UCSD-AML1 (cell line): ENCODE measurements around the gene CLTC.
"Not testable (repeated sequence)": the region's sequence is repeated elsewhere in the genome, so short reads cannot be mapped to it uniquely, and the experiment has no call there.

Source experiments
- DNase-seq: peaks from one replicate; lab custom pipeline; 2025; ENCODE audit not compliant: unreplicated experiment; lab: John Stamatoyannopoulos, UW

Gene CLTC

DNA sequence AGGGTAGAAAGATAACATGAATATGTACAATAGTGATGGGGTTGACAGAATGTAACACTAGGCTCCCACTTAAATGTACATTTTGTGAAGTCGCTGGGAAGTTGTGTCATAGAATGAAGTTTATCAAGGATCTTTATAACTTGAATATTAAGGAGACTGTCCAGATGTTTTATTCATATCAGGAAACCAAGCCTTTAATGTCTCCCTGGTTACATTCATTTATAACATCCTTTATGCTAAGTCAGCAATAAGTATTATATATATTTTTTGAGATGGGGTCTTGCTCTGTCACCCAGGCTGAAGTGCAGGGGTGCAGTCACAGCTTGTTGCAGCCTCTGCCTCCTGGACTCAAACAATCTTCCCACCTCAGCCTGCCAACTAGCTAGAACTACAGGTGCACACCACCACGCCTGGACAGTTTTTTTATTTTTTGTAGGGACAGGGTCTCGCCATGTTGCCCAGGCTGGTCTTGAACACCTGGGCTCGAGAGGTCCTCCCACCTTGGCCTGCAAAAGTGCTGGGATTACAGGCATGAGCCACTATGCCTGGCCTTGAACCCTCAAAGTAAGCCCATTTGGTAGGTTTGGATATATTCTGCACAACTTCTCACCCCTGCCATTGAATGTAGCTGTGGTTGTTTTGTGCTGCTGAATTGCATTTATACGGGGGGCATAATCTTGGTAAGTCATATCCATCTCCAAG, 14.1 kb downstream of the CLTC start:
- DNase-seq, result no peak

DNA sequence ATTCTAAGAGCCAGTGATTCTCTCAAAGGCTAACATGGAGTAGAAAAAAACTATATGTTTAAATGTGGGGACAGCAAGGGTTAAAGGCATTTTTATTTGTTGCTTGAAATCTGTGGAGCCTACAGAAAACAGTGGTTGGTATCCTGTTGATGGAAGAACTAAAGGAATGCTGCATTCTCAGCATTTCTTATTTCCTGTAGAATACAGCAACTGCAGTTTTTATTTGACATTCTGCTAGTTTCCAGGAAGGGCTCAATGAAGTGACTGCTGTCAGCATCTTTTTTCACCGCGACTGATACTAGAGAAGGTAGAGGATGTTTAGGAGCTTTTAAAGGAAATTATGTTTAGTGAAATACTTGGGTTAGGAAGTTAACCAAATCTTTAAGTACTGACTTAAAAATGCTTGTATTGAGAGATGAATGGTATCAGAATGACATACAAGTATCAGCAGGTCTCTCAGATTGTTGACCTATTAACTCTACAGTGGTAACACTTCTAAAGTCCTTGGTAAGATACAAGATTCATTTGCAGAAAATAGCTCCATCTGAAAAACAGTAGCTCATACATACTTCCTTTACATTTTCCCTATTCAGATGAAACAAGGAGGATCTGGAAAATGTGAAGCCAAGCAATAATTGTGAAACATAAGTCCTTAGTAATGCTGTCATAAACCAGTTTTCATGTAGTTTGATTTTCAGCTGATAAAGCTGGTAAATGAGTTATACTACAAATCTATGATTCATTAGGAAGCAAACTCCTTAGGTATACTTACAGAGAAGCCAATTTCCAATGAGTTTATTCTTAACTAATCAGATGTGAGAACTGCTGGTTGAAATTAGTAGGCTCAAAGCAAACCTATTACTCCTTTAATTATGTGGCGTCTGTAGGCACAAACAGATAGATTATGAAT, 15.2 kb downstream of the CLTC start:
- DNase-seq, result no peak

DNA sequence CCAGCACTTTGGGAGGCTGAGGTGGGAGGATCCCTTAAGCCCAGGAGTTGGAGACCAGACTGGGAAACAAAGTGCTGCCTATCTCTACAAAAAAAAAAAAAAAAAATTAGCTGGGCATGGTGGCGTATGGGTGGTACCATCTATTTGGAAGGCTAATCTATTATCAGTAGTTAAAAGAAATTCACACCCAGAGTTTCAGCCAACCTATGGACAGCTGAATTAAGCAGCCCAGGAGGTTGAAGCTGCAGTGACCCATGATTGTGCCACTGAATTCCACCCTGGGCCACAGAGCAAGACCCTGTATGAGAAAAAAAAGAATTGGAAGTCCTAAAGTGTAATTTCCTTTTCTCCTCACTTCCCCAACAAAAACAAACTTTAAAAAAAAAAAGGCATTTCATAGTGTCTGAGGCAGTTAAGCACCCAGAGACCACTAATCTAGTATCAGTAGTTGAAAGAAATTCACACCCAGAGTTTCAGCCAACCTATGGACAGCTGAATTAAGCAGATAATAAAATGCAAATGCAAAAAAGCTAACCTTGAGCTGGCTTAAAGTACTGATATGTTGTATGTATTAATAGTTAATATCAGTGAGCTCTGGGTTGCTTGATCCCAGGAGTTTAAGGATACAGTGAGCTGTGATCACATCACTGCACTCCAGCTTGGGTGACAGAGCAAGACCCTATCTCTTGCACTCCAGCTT, 18.1 kb downstream of the CLTC start:
- no peak for DNase-seq

DNA sequence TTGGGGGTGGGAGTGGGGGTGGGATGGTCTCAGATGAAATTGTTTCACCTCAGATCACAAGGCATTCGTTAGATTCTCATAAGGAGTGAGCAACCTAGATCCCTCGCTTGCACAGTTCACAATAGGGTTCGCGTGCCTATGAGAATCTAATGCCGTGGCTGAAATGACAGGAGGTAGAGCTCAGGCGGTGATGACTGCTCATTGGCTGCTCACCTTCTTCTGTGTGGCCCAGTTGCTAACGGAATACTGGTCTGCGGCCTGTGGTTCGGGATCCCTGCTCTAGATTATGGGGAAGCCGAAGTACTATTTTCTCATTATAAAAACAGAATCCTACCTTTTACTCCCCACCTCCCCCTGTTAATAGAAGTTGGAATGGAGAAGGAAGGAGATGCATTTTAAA, 18.9 kb downstream of the CLTC start:
- DNase-seq, result no peak

GRCh38 chr17:59641799-59642484, 22.2 kb downstream of the CLTC start:
- no peak for DNase-seq

DNA sequence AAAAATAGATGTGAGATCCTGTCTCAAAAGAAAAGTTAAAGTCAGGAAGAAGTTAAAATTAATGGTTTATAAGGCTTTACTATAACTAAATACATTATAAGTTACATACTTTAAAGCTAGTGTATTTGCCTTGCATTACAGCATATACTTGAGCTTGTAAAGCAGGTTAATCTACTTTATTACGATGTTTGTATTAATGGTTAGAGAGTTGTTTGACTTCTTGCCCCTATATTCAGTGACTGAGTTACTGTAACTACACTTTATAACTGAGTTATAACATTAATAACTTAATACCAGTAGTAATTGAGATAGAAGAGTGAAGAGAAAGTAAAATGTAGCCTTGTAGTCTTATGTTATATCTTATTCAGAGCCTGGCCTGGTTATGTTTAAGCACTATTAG, 22.9 kb downstream of the CLTC start:
- no peak for DNase-seq

DNA sequence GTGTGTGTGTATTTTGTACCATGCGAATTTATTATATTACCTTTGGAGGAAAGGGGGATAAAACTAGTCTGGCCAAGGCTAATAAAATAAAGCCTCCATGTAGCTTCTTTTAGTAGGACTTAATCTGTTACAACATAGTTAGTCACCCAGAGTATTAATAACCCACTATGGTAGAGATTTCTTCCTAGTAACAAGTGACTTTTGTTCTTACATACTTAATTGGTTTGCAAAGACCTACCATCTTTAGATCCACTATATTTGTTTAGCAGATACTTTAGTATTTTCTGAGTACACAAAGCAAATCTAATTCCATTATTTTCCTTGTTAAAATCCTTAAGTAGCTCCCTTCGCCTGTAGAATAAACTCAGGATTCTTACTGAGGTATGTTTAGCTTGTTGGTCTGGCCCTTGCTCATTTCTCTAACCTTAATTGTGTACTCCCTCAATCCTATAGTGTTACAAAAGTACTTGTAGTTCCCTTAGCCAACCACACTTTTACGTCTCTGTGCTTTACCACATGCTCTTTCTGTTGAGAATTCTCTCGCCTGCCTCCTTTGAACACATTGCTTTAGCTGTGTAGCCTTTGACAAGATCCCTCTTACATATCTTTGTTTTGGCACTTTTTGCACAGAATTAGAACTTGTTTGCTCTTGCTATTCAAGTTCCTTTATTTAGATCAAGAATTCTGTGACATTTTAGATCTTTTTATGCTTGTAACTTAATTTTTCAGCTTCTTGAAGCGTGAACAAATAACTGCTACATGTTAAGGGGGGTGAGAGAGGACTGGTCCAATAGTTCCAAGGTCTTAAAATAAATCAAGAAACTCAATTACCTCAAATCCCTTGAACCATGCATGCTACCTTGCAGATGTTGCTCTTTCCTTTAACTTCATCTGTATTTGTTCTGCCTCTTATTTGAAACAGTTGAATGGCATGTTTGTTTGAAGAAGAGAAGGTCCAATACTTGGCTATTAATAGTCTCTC, 23.8 kb downstream of the CLTC start:
- DNase-seq, result no peak

DNA sequence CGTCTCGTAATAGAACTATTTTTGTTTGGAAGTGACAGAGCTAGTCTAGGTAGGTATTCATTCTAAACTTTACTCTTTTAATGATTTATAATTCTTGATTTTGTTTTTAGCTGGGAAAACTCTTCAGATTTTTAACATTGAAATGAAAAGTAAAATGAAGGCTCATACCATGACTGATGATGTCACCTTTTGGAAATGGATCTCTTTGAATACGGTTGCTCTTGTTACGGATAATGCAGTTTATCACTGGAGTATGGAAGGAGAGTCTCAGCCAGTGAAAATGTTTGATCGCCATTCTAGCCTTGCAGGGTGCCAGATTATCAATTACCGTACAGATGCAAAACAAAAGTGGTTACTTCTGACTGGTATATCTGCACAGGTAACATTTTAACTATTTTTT, 27.6 kb downstream of the CLTC start:
- DNase-seq, result no peak

GRCh38 chr17:59649886-59650285, 30.2 kb downstream of the CLTC start:
- no peak for DNase-seq

DNA sequence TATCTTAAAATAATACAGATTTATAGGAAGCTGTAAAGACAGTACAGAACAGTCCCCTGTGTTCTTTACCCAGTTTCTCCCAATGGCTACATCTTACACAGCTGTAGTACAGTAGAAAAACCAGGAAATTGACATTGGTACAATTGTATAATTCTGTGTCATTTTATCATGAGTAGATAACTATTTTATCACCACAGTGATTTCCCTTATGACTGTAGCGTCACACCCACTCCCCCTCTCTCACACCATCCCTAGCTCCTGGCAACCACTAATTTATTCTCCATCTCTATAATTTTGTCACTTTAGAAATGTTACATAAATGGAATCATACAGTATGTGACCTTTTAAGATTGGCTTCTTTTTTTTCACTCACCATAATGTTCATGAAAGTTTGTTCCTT, 30.9 kb downstream of the CLTC start:
- no peak for DNase-seq

GRCh38 chr17:59651346-59651745, 31.7 kb downstream of the CLTC start:
- no peak for DNase-seq

DNA sequence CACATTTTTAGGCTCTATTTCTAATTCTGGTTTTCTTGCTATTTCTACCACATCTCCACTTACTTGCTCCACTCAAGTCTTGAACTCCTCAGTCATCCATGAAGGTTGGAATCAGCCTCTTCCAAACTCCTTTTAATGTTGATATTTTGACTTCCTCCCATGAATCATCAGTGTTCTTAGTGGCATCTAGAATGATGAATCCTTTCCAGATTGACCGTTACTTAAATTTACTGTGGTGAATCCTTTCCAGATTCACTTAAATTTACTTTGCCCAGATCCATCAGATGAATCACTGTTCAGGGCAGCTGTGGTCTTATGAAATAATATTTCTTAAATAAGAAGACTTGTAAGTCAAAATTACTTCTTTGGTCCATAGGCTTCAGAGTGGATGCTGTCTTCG, 32.4 kb downstream of the CLTC start:
- DNase-seq, result no peak

- not testable (repeated sequence) for DNase-seq
Measured at GRCh38 chr17:59656624-59657023, 36.9 kb downstream of the CLTC start.

- DNase-seq, result no peak
Measured at GRCh38 chr17:59666235-59666634, 46.5 kb downstream of the CLTC start.

DNA sequence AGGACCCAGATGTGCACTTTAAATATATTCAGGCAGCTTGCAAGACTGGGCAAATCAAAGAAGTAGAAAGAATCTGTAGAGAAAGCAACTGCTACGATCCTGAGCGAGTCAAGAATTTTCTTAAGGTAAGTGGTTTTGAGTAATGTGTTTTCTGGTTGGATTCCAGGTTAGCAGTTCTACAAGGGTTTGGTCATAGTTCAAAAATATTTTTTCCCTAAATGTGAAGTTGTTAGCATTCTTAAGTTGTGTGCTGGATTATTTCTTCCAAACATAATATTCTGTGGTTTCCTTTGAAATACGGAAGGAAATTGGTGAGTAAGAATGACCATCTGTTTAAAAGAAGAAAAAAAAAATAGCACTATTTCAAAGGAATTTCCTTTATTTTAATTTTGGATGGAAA, 49.1 kb downstream of the CLTC start:
- DNase-seq, result no peak

DNA sequence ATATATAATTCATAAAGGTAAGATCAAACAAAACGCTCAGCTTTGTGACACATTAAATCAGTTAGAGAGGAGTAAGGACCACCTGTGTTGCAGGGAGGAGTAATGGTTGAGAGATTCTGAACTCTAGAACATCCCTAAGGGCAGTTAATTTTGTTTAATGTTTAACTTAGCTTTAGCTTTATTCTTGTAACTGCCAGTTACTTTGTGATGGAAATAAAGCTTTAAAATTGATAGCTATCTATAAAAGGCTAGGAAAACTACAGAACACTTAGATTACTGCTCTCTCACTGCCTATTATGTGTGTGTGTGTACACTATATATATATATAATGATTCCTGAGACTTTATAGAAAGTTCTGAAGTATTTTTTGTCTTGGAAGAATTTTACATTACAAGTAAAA, 49.7 kb downstream of the CLTC start:
- DNase-seq, result no peak

- no peak for DNase-seq
Measured at GRCh38 chr17:59669944-59670343, 50.2 kb downstream of the CLTC start.

- DNase-seq, result no peak
Measured at GRCh38 chr17:59671386-59671785, 51.7 kb downstream of the CLTC start.

DNA sequence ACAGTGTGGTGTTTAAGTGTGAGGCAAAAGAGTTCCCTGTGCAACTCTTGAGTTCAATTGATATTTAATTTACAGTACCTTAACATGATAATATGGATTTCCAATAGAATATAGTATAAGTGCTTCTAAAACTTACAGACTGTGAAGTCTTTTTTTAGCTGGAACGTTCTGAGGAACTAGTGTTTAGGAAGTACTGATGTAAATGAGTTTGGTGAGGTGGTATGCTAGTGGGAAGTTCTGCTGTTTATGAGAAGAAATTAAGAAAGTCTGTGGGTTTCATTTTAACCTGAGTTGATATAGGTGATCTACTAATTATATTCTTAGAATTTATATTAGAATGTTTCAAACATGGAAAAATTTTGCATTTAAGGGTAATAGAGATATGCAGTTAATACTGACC, 55.5 kb downstream of the CLTC start:
- DNase-seq, result no peak

GRCh38 chr17:59676716-59677115, 57.0 kb downstream of the CLTC start:
- no peak for DNase-seq
